ENCODE measurements around the gene BMPR1A. TPM values are rescaled to one million over a fixed set of nuclear protein-coding genes. Genes with fewer than 3 reads are reported as not detected.

The BMPR1A gene
- total RNA-seq, 4 donors from 2014 or later, result 29.3 to 45.2 (median 38.0) TPM

DNA sequence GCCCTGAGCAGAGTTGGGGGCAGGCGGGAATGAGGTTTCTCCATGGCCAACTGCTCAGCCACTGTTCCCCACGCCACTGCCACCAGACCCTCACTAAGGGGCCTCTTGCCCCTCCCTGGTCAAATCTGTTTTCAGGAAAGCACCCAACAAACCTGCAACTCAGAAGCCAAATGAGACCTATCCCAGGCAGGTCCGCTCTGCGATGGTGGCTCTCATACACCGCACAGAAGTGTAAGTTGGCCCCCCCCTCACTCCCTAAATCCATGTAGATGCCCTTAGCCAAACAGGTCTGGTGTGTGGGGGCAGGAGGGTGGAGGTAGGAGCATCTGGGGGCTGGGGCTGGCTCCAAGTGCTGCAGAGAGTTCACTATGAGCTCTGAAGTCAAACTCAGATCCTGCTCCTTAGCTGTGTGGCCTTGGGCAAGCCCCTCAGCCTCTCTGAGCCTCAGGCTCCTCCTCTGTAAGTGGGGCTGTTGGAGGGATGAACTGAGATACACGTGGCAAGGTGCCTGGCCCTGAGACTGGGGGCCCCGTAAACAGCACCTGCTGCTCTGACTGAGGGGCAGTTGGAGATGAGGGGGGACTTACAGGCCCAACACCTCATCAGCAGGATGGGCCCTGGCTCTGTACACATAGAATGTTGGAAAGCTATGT lies 199.9 kb downstream of the BMPR1A start:
- WGBS, 2 donors (ENCODE audit: low coverage in 1 of 2), result 72% methylated on average over 7 of the region's 7 CpGs; no CpG with 5 or more reads in 1 of the 2 donors
- intact Hi-C loops (cut with DNase I; ENCODE audit: low total_unique reads), result no loop called here
- TF ChIP-seq CTCF (IDR thresholded peaks at IDR 0.05) (no peak), EP300 (IDR thresholded peaks at IDR 0.05; ENCODE audit: low read depth) (no peak), POLR2AphosphoS5 (IDR thresholded peaks at IDR 0.05) (no peak), POLR2A (IDR thresholded peaks at IDR 0.05) (no peak)

DNA sequence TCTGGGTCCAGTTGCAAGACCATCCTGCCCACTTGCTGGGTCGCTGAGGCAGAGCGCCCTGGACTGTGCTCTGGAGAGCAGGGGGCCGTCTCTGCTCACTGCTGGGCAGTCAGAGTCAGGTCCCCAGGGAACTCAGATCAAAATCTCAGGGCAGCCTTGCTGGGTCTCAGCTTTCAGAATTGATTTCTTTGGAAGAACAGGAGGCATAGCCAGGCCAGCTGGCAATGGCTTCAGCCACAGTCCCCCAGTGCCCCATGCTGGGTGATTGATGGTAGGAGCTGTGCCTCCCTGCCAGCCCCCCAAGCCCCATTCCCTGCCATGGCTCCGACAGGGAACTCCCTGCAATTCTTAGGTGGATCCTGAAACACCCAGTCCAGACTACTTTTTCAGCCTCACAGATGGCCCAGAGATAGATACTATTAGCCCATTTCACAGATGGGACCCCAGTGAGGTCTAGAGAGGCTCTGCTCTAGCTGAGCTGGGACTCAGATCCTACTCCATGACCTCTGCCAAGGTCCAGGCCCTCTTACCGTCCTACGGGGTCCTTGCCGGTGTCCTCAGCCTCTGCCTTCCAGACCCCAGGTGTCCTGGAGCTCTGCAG lies 200.5 kb downstream of the BMPR1A start:
- in situ Hi-C loops (cut with MboI; ENCODE audit: low pct_ligation_motif_present in 1 of 4, low pct_unique_long_range_greater_than_20kb in 1 of 4, low sequenced_read_pairs in 3 of 4), result no loop called here
- Histone ChIP-seq H3K9me3 (peaks cover 0 to 5% of the 10 kb centered on the region in 2 donors), H3K27ac (peak overlapping the region; percentile 43 to 69 (median 58)), H3K27me3 (no peaks in the 10 kb centered on the region), H3K4me3 (peak overlapping the region in 2 of 4 donors; percentile 4 to 5), H3K36me3 (no peaks in the 10 kb centered on the region), H3K4me1 (peaks cover 0 to 31% (median 13%) of the 10 kb centered on the region in 4 donors)
- no peak for DNase-seq
- TF ChIP-seq CTCF (IDR thresholded peaks at IDR 0.05) (no peak), EP300 (IDR thresholded peaks at IDR 0.05; ENCODE audit: low read depth) (no peak)
- WGBS, 2 donors (ENCODE audit: low coverage in 1 of 2), result 80% methylated on average over 7 of the region's 7 CpGs; no CpG with 5 or more reads in 1 of the 2 donors
- intact Hi-C loops (cut with DNase I; ENCODE audit: low total_unique reads), result no loop called here

More for the DNA sequence above, 199.9 kb downstream of the BMPR1A start:
- H3K4me3 ChIP-seq, result peak overlapping the region in 1 of 4 donors; percentile 4
- H3K9me3 ChIP-seq, result peaks cover 0 to 6% of the 10 kb centered on the region in 2 donors
- no peak for DNase-seq
- no peaks in the 10 kb centered on the region for H3K27me3 ChIP-seq
- H3K36me3 ChIP-seq, result no peaks in the 10 kb centered on the region
- peak overlapping the region; percentile 43 to 69 (median 58) for H3K27ac ChIP-seq
- H3K4me1 ChIP-seq, result peaks cover 0 to 31% (median 13%) of the 10 kb centered on the region in 4 donors
- in situ Hi-C loops (cut with MboI; ENCODE audit: low pct_ligation_motif_present in 1 of 4, low pct_unique_long_range_greater_than_20kb in 1 of 4, low sequenced_read_pairs in 3 of 4), result no loop called here

- Histone ChIP-seq H3K36me3 (no peaks in the 10 kb centered on the region), H3K4me1 (peaks cover 0 to 31% (median 13%) of the 10 kb centered on the region in 4 donors), H3K27ac (peak within 1 kb of the TSS; percentile 43 to 69 (median 58)), H3K4me3 (peak within 1 kb of the TSS in 2 of 4 donors; percentile 4 to 5), H3K27me3 (no peaks in the 10 kb centered on the region), H3K9me3 (no peaks in the 10 kb centered on the region)
- 65% methylated on average over 8 of the region's 9 CpGs; no CpG with 5 or more reads in 1 of the 2 donors for WGBS, 2 donors (ENCODE audit: low coverage in 1 of 2)
- DNase-seq, result no peak
- TF ChIP-seq POLR2AphosphoS5 (IDR thresholded peaks at IDR 0.05) (no peak), POLR2A (IDR thresholded peaks at IDR 0.05) (no peak), CTCF (IDR thresholded peaks at IDR 0.05) (no peak), EP300 (IDR thresholded peaks at IDR 0.05; ENCODE audit: low read depth) (no peak)
- in situ Hi-C loops (cut with MboI; ENCODE audit: low pct_ligation_motif_present in 1 of 4, low pct_unique_long_range_greater_than_20kb in 1 of 4, low sequenced_read_pairs in 3 of 4) (no loop called here), intact Hi-C loops (cut with DNase I; ENCODE audit: low total_unique reads) (no loop called here)
Observed at GRCh38 chr10:86957471-86958115, 201.2 kb downstream of the BMPR1A start, which contains the start of gene MMRN2. TSS of gene MMRN2 (minus strand) at chr10:86957615. CDS start at chr10:86957541, 74 bp downstream.
